WTC11 (cell line): ENCODE data around the gene PPP1R14D. TPM values are rescaled to one million over a fixed set of nuclear protein-coding genes. Genes with fewer than 3 reads are reported as not detected.

ENCODE experiments used
- ATAC-seq: fragments of 200-7000 bp; cut with Tn5 transposase; 2 replicates; pipeline ENCODE4 v1.10.0; 2021; ENCODE audit warnings: mild to moderate bottlenecking, moderate library complexity
- CTCF ChIA-PET: fragments of 300-600 bp; sonication (Branson Sonifier 250); formaldehyde crosslinking; loops from one replicate; lab custom pipeline; 2021; ENCODE audit warnings: antibody characterized with exemption; lab: Charles Lee
- POLR2A ChIA-PET: fragments of 350-600 bp; sonication (Branson Sonifier 250); formaldehyde crosslinking; loops from one replicate; lab custom pipeline; 2021; ENCODE audit warnings: antibody characterized with exemption; lab: Charles Lee
- DNase-seq: peaks from one replicate; pipeline ENCODE4 v3.0.0; 2021; ENCODE audit warnings: low spot score
- H3K27ac Mint-ChIP-seq: 2 replicates; pipeline ENCODE4 v1.8.0; 2021; ENCODE audit warnings: mixed read lengths
- H3K27me3 Mint-ChIP-seq: 2 replicates; pipeline ENCODE4 v1.8.0; 2021; ENCODE audit warnings: low read depth, mild to moderate bottlenecking, moderate library complexity, mixed read lengths
- H3K36me3 Mint-ChIP-seq: 2 replicates; pipeline ENCODE4 v1.8.0; 2021; ENCODE audit warnings: mixed read lengths
- H3K4me1 Mint-ChIP-seq: 2 replicates; pipeline ENCODE4 v1.8.0; 2022; ENCODE audit warnings: mixed read lengths
- H3K4me3 Mint-ChIP-seq: 2 replicates; pipeline ENCODE4 v1.8.0; 2021; ENCODE audit warnings: mild to moderate bottlenecking, moderate library complexity, mixed read lengths
- H3K9me3 Mint-ChIP-seq: 2 replicates; pipeline ENCODE4 v1.8.0; 2021; ENCODE audit warnings: mixed read lengths
- ATF1 ChIP-seq: sonication (generic); formaldehyde crosslinking; IDR thresholded peaks from 2 replicates; pipeline ENCODE4 v1.8.1; 2023; ENCODE audit warnings: mild to moderate bottlenecking, moderate library complexity, missing genetic modification reagents
- ATF6 ChIP-seq: sonication (generic); formaldehyde crosslinking; IDR thresholded peaks from 2 replicates; pipeline ENCODE4 v1.8.1; 2023; ENCODE audit warnings: mild to moderate bottlenecking, missing genetic modification reagents
- ETV6 ChIP-seq: sonication (generic); formaldehyde crosslinking; IDR thresholded peaks from 2 replicates; pipeline ENCODE4 v1.8.1; 2022; ENCODE audit warnings: mild to moderate bottlenecking, missing genetic modification reagents
- FOXJ3 ChIP-seq: sonication (generic); formaldehyde crosslinking; IDR thresholded peaks from 2 replicates; pipeline ENCODE4 v1.9.0; 2021; ENCODE audit warnings: missing genetic modification reagents, mild to moderate bottlenecking, borderline replicate concordance
- FOXP1 ChIP-seq: sonication (generic); formaldehyde crosslinking; IDR thresholded peaks from 2 replicates; pipeline ENCODE4 v1.8.0; 2022; ENCODE audit warnings: missing genetic modification reagents, mild to moderate bottlenecking, moderate library complexity, borderline replicate concordance
- GTF2I ChIP-seq: fragments of 250-450 bp; sonication (Bioruptor Pico); conservative IDR thresholded peaks from 2 replicates; pipeline ENCODE4 v1.4.0; 2021; ENCODE audit warnings: mild to moderate bottlenecking
- IRF1 ChIP-seq: sonication (generic); formaldehyde crosslinking; IDR thresholded peaks from 2 replicates; pipeline ENCODE4 v1.8.0; 2023; ENCODE audit warnings: missing genetic modification reagents
- JUN ChIP-seq: sonication (generic); formaldehyde crosslinking; IDR thresholded peaks from 2 replicates; pipeline ENCODE4 v1.8.0; 2023; ENCODE audit warnings: mild to moderate bottlenecking, missing genetic modification reagents
- MXD4 ChIP-seq: fragments of 250-450 bp; sonication (Bioruptor Pico); IDR thresholded peaks from 2 replicates; pipeline ENCODE4 v1.8.0; 2021; ENCODE audit warnings: mild to moderate bottlenecking, moderate library complexity, borderline replicate concordance
- NR1H2 ChIP-seq: sonication (generic); formaldehyde crosslinking; IDR thresholded peaks from 2 replicates; pipeline ENCODE4 v1.9.0; 2021; ENCODE audit warnings: mild to moderate bottlenecking, moderate library complexity, missing genetic modification reagents
- NR2C2 ChIP-seq: sonication (generic); formaldehyde crosslinking; IDR thresholded peaks from 2 replicates; pipeline ENCODE4 v1.8.0; 2022; ENCODE audit warnings: mild to moderate bottlenecking, missing genetic modification reagents
- OVOL2 ChIP-seq: fragments of 250-450 bp; sonication (Bioruptor Pico); IDR thresholded peaks from 2 replicates; pipeline ENCODE4 v1.9.0; 2021; ENCODE audit warnings: mild to moderate bottlenecking, borderline replicate concordance
- PRDM15 ChIP-seq: sonication (generic); formaldehyde crosslinking; IDR thresholded peaks from 2 replicates; pipeline ENCODE4 v1.8.0; 2022; ENCODE audit warnings: missing genetic modification reagents
- PRRX2 ChIP-seq: fragments of 250-450 bp; sonication (Bioruptor Pico); IDR thresholded peaks from 2 replicates; pipeline ENCODE4 v1.8.0; 2021; ENCODE audit warnings: mild to moderate bottlenecking
- SMAD3 ChIP-seq: sonication (generic); formaldehyde crosslinking; IDR thresholded peaks from 2 replicates; pipeline ENCODE4 v1.8.0; 2022; ENCODE audit warnings: missing genetic modification reagents, mild to moderate bottlenecking, borderline replicate concordance
- ZNF281 ChIP-seq: sonication (generic); formaldehyde crosslinking; IDR thresholded peaks from 2 replicates; pipeline ENCODE4 v1.8.0; 2023; ENCODE audit warnings: mild to moderate bottlenecking, missing genetic modification reagents
- total RNA-seq: library from RNA; stranded (reverse); gene quantifications from 3 replicates; pipeline ENCODE4 v1.2.3, GENCODE V29; 2021
- TF ChIP-seq, protein P1 (sequence below): sonication (generic); formaldehyde crosslinking; IDR thresholded peaks from 2 replicates; pipeline ENCODE4 v1.8.0; 2022; ENCODE audit warnings: mild to moderate bottlenecking, missing genetic modification reagents
- TF ChIP-seq, protein P2 (sequence below): sonication (generic); formaldehyde crosslinking; IDR thresholded peaks from 2 replicates; pipeline ENCODE4 v1.8.1; 2023; ENCODE audit warnings: mild to moderate bottlenecking, missing genetic modification reagents, moderate library complexity
- TF ChIP-seq, protein P3 (sequence below): sonication (generic); formaldehyde crosslinking; IDR thresholded peaks from 2 replicates; pipeline ENCODE4 v1.8.1; 2023; ENCODE audit warnings: mild to moderate bottlenecking, missing genetic modification reagents, borderline replicate concordance

Gene PPP1R14D
- total RNA-seq, 1 experiment from 2014 or later, result not detected

- TF ChIP-seq ATF6 (CRISPR knock-in tag) (no peak), ZNF281 (CRISPR knock-in tag) (no peak), FOXJ3 (CRISPR knock-in tag) (no peak), NR1H2 (CRISPR knock-in tag) (no peak), PRRX2 (CRISPR knock-in tag) (no peak), FOXP1 (CRISPR knock-in tag) (no peak), GTF2I (no peak), JUN (CRISPR knock-in tag) (no peak), ATF1 (CRISPR knock-in tag) (no peak), SMAD3 (CRISPR knock-in tag) (no peak), MXD4 (no peak)
- TF ChIP-seq, protein P1, sequence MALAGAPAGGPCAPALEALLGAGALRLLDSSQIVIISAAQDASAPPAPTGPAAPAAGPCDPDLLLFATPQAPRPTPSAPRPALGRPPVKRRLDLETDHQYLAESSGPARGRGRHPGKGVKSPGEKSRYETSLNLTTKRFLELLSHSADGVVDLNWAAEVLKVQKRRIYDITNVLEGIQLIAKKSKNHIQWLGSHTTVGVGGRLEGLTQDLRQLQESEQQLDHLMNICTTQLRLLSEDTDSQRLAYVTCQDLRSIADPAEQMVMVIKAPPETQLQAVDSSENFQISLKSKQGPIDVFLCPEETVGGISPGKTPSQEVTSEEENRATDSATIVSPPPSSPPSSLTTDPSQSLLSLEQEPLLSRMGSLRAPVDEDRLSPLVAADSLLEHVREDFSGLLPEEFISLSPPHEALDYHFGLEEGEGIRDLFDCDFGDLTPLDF (CRISPR knock-in tag), result no peak
- TF ChIP-seq, protein P2, sequence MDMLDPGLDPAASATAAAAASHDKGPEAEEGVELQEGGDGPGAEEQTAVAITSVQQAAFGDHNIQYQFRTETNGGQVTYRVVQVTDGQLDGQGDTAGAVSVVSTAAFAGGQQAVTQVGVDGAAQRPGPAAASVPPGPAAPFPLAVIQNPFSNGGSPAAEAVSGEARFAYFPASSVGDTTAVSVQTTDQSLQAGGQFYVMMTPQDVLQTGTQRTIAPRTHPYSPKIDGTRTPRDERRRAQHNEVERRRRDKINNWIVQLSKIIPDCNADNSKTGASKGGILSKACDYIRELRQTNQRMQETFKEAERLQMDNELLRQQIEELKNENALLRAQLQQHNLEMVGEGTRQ (CRISPR knock-in tag), result no peak
These were observed 43.5 kb upstream of the PPP1R14D start (continued) for GRCh38 chr15:40871749-40872617.

DNA sequence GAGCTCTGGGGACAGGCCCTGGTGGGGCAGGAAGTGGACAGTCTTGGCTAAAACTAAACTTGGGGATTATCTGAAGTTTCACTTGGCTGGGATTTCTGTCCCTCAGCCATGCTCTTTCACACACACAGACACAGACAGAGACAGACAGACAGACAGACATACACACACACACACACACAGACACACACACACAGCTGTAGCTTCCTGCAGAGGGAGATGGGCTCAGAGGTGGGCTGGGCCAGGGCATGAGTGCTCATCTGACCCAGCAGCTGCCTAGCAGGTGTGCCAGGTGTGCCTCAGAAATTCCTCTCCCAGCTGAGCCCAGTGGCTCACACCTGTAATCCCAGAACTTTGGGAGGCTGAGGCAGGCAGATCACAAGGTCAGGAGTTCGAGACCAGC, 42.2 kb upstream of the PPP1R14D start:
- no peak for DNase-seq
- no peaks in the 10 kb centered on the region for H3K9me3 Mint-ChIP-seq
- no peak overlapping the region for H3K27ac Mint-ChIP-seq
- CTCF ChIA-PET, result interaction anchor here (0.6 to 11.6 kb wide), 5 partner anchors 20 to 107 kb away, joined by 3 to 115 read pairs (median 20); partner anchors contain the start of genes GCHFR and VPS18
- H3K27me3 Mint-ChIP-seq, result peaks cover 4% of the 10 kb centered on the region; the same call in 1 of the 2 replicates
- no peak overlapping the region for H3K4me3 Mint-ChIP-seq
- peaks cover 28% of the 10 kb centered on the region for H3K4me1 Mint-ChIP-seq
- H3K36me3 Mint-ChIP-seq, result no peaks in the 10 kb centered on the region
- POLR2A ChIA-PET, result interaction anchor here (0.5 to 1.8 kb wide), 2 partner anchors 24 to 124 kb away, joined by 5 to 7 read pairs; partner anchors contain the start of gene VPS18
- no peak for ATAC-seq
- TF ChIP-seq NR2C2 (CRISPR knock-in tag) (no peak), PRDM15 (CRISPR knock-in tag) (no peak), IRF1 (CRISPR knock-in tag) (no peak), ETV6 (CRISPR knock-in tag) (no peak), OVOL2 (CRISPR knock-in tag) (no peak)
- TF ChIP-seq, protein P3, sequence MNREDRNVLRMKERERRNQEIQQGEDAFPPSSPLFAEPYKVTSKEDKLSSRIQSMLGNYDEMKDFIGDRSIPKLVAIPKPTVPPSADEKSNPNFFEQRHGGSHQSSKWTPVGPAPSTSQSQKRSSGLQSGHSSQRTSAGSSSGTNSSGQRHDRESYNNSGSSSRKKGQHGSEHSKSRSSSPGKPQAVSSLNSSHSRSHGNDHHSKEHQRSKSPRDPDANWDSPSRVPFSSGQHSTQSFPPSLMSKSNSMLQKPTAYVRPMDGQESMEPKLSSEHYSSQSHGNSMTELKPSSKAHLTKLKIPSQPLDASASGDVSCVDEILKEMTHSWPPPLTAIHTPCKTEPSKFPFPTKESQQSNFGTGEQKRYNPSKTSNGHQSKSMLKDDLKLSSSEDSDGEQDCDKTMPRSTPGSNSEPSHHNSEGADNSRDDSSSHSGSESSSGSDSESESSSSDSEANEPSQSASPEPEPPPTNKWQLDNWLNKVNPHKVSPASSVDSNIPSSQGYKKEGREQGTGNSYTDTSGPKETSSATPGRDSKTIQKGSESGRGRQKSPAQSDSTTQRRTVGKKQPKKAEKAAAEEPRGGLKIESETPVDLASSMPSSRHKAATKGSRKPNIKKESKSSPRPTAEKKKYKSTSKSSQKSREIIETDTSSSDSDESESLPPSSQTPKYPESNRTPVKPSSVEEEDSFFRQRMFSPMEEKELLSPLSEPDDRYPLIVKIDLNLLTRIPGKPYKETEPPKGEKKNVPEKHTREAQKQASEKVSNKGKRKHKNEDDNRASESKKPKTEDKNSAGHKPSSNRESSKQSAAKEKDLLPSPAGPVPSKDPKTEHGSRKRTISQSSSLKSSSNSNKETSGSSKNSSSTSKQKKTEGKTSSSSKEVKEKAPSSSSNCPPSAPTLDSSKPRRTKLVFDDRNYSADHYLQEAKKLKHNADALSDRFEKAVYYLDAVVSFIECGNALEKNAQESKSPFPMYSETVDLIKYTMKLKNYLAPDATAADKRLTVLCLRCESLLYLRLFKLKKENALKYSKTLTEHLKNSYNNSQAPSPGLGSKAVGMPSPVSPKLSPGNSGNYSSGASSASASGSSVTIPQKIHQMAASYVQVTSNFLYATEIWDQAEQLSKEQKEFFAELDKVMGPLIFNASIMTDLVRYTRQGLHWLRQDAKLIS (CRISPR knock-in tag), result no peak
- TF ChIP-seq, protein P2 (CRISPR knock-in tag), result no peak
